Type B pancreatic cell (in vitro differentiated cells): ENCODE data around the gene KIRREL3. TPM values are rescaled to one million over a fixed set of nuclear protein-coding genes. Genes with fewer than 3 reads are reported as not detected.
"Not testable (repeated sequence)": the region's sequence is repeated elsewhere in the genome, so short reads cannot be mapped to it uniquely, and the experiment has no call there.

Experiments
- DNase-seq: peaks from one replicate; pipeline ENCODE4 v3.0.0; 2021; ENCODE audit warnings: mixed read lengths; ENCODE audit not compliant: unreplicated experiment; ENCODE audit errors: extremely low spot score
- H3K27ac Mint-ChIP-seq: 2 replicates; pipeline ENCODE4 v1.8.0; 2021; ENCODE audit warnings: mild to moderate bottlenecking, mixed read lengths
- H3K27me3 Mint-ChIP-seq: 2 replicates; pipeline ENCODE4 v1.8.0; 2021; ENCODE audit warnings: mixed read lengths
- H3K36me3 Mint-ChIP-seq: 2 replicates; pipeline ENCODE4 v1.8.0; 2021; ENCODE audit warnings: mixed read lengths
- H3K4me1 Mint-ChIP-seq: one replicate; pipeline ENCODE4 v1.8.0; 2021; ENCODE audit warnings: mixed read lengths; ENCODE audit not compliant: unreplicated experiment
- H3K4me3 Mint-ChIP-seq: 2 replicates; pipeline ENCODE4 v1.8.0; 2021; ENCODE audit warnings: mild to moderate bottlenecking, mixed read lengths
- H3K9me3 Mint-ChIP-seq: 2 replicates; pipeline ENCODE4 v1.8.0; 2021; ENCODE audit warnings: mixed read lengths
- CTCF ChIP-seq: fragments of 200-600 bp; sonication (generic); conservative IDR thresholded peaks from 2 replicates; pipeline ENCODE4 v1.5.0; 2021; ENCODE audit warnings: antibody characterized with exemption, mild to moderate bottlenecking
- total RNA-seq: library from RNA; stranded (reverse); gene quantifications from 2 replicates; pipeline ENCODE4 v1.2.1, GENCODE V29; 2021; ENCODE audit warnings: low replicate concordance

The KIRREL3 gene
- total RNA-seq, 1 donor from 2014 or later: 4.1 TPM

GRCh38 chr11:126400479-126400878 lies 600.1 kb downstream of the KIRREL3 start:
- Mint-ChIP-seq H3K4me3 (no peak overlapping the region), H3K4me1 (peaks cover 26% of the 10 kb centered on the region), H3K36me3 (peaks cover 12% of the 10 kb centered on the region), H3K9me3 (peaks cover 11% of the 10 kb centered on the region), H3K27me3 (no peaks in the 10 kb centered on the region), H3K27ac (peak overlapping the region; percentile 36)
- no peak for TF ChIP-seq CTCF
- DNase-seq: no peak

DNA sequence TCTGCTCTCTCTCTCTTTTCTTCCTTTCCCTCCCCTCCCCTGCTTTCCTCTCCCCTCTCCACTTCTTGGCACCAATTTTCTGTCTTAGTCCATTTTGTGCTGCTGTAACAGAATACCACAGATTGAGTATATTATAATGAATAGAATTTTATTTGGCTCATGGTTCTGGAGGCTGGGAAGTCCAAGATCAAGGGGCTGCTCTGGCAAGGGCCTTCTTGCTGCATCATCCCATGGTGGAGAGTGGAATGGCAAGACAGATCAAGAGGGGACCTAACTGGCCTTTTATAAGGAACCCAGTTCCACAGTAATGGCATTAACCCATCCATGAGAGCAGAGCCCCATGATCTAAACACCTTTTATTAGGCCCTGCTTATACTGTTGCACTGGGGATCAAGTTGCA lies 600.6 kb downstream of the KIRREL3 start:
- Mint-ChIP-seq H3K4me3 (no peak overlapping the region), H3K27me3 (no peaks in the 10 kb centered on the region), H3K27ac (no peak overlapping the region)

DNA sequence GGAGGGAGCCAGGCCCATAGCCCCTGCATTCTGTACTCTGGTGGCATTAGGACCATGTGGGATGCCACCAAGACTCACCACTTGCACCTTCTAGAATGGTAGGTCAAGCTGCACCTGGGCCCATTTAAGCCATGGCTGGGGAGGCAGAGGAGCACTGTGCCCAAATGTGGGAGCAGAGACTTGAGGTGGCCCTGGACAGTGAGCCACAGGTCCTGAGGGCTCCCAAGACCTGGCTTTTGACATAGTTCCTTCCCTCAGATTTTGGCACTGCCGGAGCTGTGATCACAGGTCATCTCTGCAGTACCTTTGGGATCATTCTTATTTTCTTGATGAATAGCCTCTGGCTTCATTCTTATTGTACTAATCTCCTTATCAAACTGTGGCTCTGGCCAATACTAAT lies 601.8 kb downstream of the KIRREL3 start:
- no peak overlapping the region for H3K4me3 Mint-ChIP-seq
- peaks cover 15% of the 10 kb centered on the region for H3K4me1 Mint-ChIP-seq
- peaks cover 12% of the 10 kb centered on the region for H3K36me3 Mint-ChIP-seq
- H3K27ac Mint-ChIP-seq: no peak overlapping the region
- TF ChIP-seq CTCF: no peak
- no peaks in the 10 kb centered on the region for H3K27me3 Mint-ChIP-seq
- peaks cover 11% of the 10 kb centered on the region for H3K9me3 Mint-ChIP-seq
- DNase-seq: no peak

More for the DNA sequence above, 600.6 kb downstream of the KIRREL3 start:
- H3K4me1 Mint-ChIP-seq: peaks cover 26% of the 10 kb centered on the region
- no peak for TF ChIP-seq CTCF
- peaks cover 11% of the 10 kb centered on the region for H3K9me3 Mint-ChIP-seq
- H3K36me3 Mint-ChIP-seq: peaks cover 12% of the 10 kb centered on the region
- no peak for DNase-seq

DNA sequence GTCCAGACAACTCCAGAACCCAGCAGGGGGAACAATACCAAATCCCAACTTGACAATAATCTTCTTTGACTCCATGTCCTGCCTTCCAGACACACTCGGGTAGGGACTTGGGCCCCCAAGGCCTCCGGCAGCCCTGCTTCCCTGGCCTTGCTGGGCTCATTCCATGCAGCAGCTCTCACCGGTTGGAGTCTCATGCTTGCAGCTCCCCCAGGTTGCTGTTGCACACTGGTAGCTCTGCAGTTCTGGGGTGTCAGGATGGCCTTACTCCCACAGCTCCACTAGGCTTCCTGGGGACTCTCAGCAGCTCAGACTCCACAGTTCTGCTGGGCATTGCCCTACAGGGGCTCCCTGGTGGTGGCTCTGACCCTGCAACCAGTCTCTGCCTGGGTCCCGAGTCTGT lies 602.3 kb downstream of the KIRREL3 start:
- no peaks in the 10 kb centered on the region for H3K27me3 Mint-ChIP-seq
- no peak overlapping the region for H3K4me3 Mint-ChIP-seq
- no peak for DNase-seq
- no peak for TF ChIP-seq CTCF
- peaks cover 11% of the 10 kb centered on the region for H3K9me3 Mint-ChIP-seq
- H3K36me3 Mint-ChIP-seq: peaks cover 12% of the 10 kb centered on the region
- H3K4me1 Mint-ChIP-seq: peaks cover 15% of the 10 kb centered on the region
- H3K27ac Mint-ChIP-seq: no peak overlapping the region

DNA sequence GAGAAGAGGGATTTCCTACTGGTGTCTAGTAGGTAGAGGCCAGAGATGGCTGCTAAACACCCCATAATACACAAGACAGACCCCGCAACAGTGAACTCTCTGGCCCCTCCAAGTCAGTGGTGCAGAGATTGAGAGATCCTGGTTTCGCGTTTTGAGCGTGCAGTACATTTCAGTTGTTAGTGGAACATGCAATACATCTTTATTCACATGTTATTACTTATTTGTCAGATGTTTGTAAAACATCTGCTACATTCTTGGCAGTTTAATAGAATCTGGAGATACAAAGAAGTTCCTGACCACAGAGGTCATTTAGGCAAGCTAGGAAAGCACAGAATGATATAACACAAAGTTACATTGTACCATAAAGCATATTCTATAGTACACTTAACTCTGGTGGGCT lies 603.6 kb downstream of the KIRREL3 start:
- no peak for DNase-seq
- H3K9me3 Mint-ChIP-seq: peaks cover 11% of the 10 kb centered on the region
- H3K27ac Mint-ChIP-seq: no peak overlapping the region
- H3K27me3 Mint-ChIP-seq: no peaks in the 10 kb centered on the region
- H3K36me3 Mint-ChIP-seq: peaks cover 15% of the 10 kb centered on the region
- no peak for TF ChIP-seq CTCF
- no peak overlapping the region for H3K4me3 Mint-ChIP-seq
- H3K4me1 Mint-ChIP-seq: peaks cover 20% of the 10 kb centered on the region

DNA sequence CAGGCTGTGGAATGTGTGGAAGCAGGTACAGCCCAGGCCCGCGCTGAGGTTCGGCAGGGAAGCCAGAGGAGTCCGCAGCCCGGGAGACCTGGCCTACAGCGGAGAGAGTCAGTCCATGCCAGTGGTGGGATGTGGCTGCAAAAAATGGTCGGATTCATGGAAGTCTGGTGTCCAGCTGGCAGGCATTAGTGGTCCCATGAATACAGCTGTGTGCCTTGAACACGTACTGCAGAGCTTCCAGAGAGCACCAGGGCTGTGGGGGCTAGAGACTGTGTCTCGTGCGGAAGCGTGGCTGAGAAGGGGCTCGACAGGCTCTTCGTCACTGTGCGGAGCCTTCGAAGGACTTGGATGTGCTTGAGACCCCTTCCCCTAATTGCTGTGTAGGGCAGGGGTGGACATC lies 604.3 kb downstream of the KIRREL3 start:
- H3K4me3 Mint-ChIP-seq, H3K27me3 Mint-ChIP-seq, H3K27ac Mint-ChIP-seq, DNase-seq: not testable (repeated sequence)
- peaks cover 25% of the 10 kb centered on the region for H3K4me1 Mint-ChIP-seq
- H3K36me3 Mint-ChIP-seq: peaks cover 15% of the 10 kb centered on the region
- peaks cover 11% of the 10 kb centered on the region for H3K9me3 Mint-ChIP-seq

GRCh38 chr11:126395784-126396183 lies 604.8 kb downstream of the KIRREL3 start:
- H3K27me3 Mint-ChIP-seq, H3K4me3 Mint-ChIP-seq, H3K27ac Mint-ChIP-seq, H3K9me3 Mint-ChIP-seq, DNase-seq: not testable (repeated sequence)
- peaks cover 13% of the 10 kb centered on the region for H3K36me3 Mint-ChIP-seq
- H3K4me1 Mint-ChIP-seq: peaks cover 26% of the 10 kb centered on the region

DNA sequence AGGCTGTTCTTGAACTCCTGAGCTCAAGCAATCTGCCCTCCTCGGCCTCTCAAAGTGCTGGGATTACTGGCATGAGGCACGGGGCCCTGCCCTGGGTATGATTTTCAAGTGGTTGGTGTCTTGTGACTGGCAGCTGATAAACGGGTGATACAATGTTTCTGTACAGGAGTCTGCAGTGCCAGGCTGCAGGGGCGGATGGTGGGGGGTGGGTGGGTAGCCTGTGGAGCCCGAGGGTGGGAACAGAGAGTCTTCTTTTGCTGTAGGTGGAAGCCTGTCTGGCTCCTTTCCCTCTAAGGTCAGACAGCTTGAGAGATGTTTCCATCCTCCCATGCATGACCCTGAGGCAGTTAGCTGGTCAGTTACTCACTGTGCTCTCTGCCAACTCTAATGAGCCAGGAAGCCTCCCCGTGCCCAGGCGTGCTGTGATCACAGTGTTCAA lies 605.9 kb downstream of the KIRREL3 start:
- H3K27ac Mint-ChIP-seq, DNase-seq, H3K27me3 Mint-ChIP-seq, H3K9me3 Mint-ChIP-seq, H3K4me3 Mint-ChIP-seq, H3K36me3 Mint-ChIP-seq: not testable (repeated sequence)
- H3K4me1 Mint-ChIP-seq: peaks cover 20% of the 10 kb centered on the region
